ENCODE measurements around the gene CHID1.

- TF ChIP-seq CTCF (IDR thresholded peaks at IDR 0.05; ENCODE audit: poor library complexity, severe bottlenecking) (no peak), EP300 (conservative IDR thresholded peaks at IDR 0.05; ENCODE audit: poor library complexity, severe bottlenecking) (no peak), EZH2 (IDR thresholded peaks at IDR 0.05; ENCODE audit: borderline replicate concordance, insufficient read depth, low read length, poor library complexity, severe bottlenecking) (no peak), SMC3 (conservative IDR thresholded peaks at IDR 0.05; ENCODE audit: poor library complexity) (no peak)
Observed at GRCh38 chr11:933936-934335, 23.3 kb upstream of the CHID1 start.

Measured in neural cell (in vitro differentiated cells).